Stomach (tissue), 9 donors: ENCODE results near the gene HSPA12A. TPM values are rescaled to one million over a fixed set of nuclear protein-coding genes. Genes with fewer than 3 reads are reported as not detected.

Source experiments
- DNase-seq, 2 donors: peaks; one replicate each; pipeline versions ENCODE4 v3.0.0 to v3.0.0-alpha.2; 2013 to 2019
- H3K27ac ChIP-seq, 5 donors: fragments of 200-600 bp in 4 of 5; sonication (generic) in 4 of 5; one replicate each; pipeline ENCODE4 v1.5.1; 2013 to 2019; ENCODE audit warnings: mild to moderate bottlenecking in 1 of 5, moderate library complexity in 1 of 5
- H3K27me3 ChIP-seq, 3 donors: fragments of 200-600 bp; sonication (generic); one replicate each; pipeline ENCODE4 v1.5.1; 2017 to 2019; ENCODE audit warnings: mixed run types in 1 of 3
- H3K36me3 ChIP-seq, 4 donors: fragments of 200-600 bp; sonication (generic); 1 replicate in 3 of 4; 2 replicates in 1 of 4; pipeline ENCODE4 v1.5.1; 2016 to 2019
- H3K4me1 ChIP-seq, 4 donors: fragments of 200-600 bp; sonication (generic); one replicate each; pipeline ENCODE4 v1.5.1; 2016 to 2019
- H3K4me3 ChIP-seq, 4 donors: fragments of 200-600 bp; sonication (generic) in 3 of 4; one replicate each; pipeline ENCODE4 v1.5.1; 2016 to 2019; ENCODE audit warnings: mild to moderate bottlenecking in 1 of 4
- H3K9me3 ChIP-seq, 4 donors: fragments of 200-600 bp; sonication (generic); one replicate each; pipeline ENCODE4 v1.5.1; 2016 to 2019
- EP300 ChIP-seq: sonication (generic); formaldehyde crosslinking; IDR thresholded peaks from one replicate; pipeline ENCODE4 v1.6.1; 2017; ENCODE audit warnings: antibody characterized with exemption
- POLR2A ChIP-seq, 4 donors: fragments of 450-650 bp; IDR thresholded peaks; one replicate each; pipeline ENCODE4 v1.6.1; 2016; ENCODE audit warnings: antibody characterized with exemption in 4 of 4, control low read depth in 2 of 4, mild to moderate bottlenecking in 1 of 4, moderate library complexity in 1 of 4
- POLR2AphosphoS5 ChIP-seq, 3 donors: sonication (generic); formaldehyde crosslinking; IDR thresholded peaks; one replicate each; pipeline ENCODE4 v1.6.1; 2016; ENCODE audit warnings: antibody characterized with exemption in 3 of 3
- WGBS, 5 donors: extraction: QIAGEN DNeasy Blood & Tissue Kit in 3 of 5; methylation state at CpG; one replicate each; pipeline versions ENCODE4 v1.1.5 to v1.1.7; 2013 to 2018; 5-methylcytosine and 5-hydroxymethylcytosine counted together
- intact Hi-C: fragments of 100-400 bp; cut with DNase I; formaldehyde crosslinking; loops from one replicate; pipeline ENCODE4 v1.15.1; 2023; ENCODE audit warnings: low total_unique reads
- polyA plus RNA-seq, 3 donors: library from polyadenylated mRNA; stranded (reverse); fragments of 200-250 nt; gene quantifications; one replicate each; pipeline ENCODE4 v1.2.3, GENCODE V29; 2013
- total RNA-seq, 5 donors: library from RNA; depleted of rRNA; stranded (reverse); fragments of >200 nt; gene quantifications; one replicate each; pipeline versions ENCODE4 v1.1.0 to v1.2.3, GENCODE V29; 2014 to 2016
- TF ChIP-seq, protein P1 (sequence below), 7 experiments: fragments of 450-650 bp in 4 of 7; fragments of 200-600 bp in 3 of 7; sonication (generic) in 3 of 7; IDR thresholded peaks; one replicate each; pipeline ENCODE4 v1.5.1; 2016 to 2019; ENCODE audit warnings: antibody characterized with exemption in 7 of 7, control low read depth in 2 of 7, mild to moderate bottlenecking in 1 of 7
- donor health status: healthy with polysubstance abuse.
- donor health status: Bipolar disorder and iron deficiency.
- donor health status: healthy.

The HSPA12A gene
- total and polyA plus RNA-seq, 8 donors: 2.0 to 25.5 (median 4.1) TPM

DNA sequence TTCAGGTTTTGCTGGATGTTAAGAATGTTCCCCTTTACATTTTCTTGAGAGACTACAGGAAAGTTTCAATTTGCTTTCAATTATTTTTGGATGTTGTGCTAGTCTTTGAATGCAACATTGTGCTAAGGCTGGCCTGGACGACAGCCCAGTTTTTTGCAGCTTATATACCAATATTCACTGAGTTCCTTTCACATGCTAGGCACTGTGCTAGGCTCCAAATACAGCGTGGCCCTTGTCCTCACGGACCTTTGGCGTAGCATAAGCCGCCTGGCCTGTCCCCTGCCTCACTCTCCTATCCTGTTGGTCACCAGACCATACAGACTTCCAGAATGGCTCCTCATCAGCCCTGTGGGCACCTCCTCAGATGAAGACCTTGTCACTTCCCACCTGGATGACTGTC is 19.5 kb upstream of the HSPA12A start:
- Histone ChIP-seq H3K4me1 (no peaks in the 10 kb centered on the region), H3K27ac (no peak overlapping the region), H3K27me3 (peaks cover 0 to 16% (median 0%) of the 10 kb centered on the region in 3 donors), H3K9me3 (peaks cover 0 to 5% (median 4%) of the 10 kb centered on the region in 4 donors), H3K36me3 (no peaks in the 10 kb centered on the region), H3K4me3 (no peak overlapping the region)
- 74 to 84% (median 81%) methylated on average over 5 of the region's 5 CpGs for WGBS, 5 donors
- DNase-seq: no peak
- intact Hi-C loops: no loop called here
- no peak for TF ChIP-seq POLR2A (IDR thresholded peaks at IDR 0.05)

DNA sequence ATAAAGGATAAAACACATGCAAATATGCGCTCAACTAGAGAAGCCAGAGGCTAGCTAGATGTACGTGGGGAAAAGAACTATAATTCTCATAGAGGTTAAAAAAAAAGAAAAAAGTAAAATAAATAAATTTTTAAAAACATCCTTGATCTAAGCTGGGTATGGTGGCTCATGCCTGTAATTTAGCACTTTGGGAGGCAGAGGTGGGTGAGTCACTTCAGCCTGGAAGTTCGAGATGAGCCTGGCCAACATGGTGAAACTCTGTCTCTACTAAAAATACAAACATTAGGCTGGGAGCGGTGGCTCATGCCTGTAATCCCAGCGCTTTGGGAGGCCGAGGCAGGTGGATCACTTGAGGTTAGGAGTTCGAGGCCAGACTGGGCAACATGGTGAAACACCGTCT is 18.6 kb upstream of the HSPA12A start:
- no peak overlapping the region for H3K27ac ChIP-seq
- H3K4me1 ChIP-seq: peaks cover 0 to 6% (median 0%) of the 10 kb centered on the region in 4 donors
- intact Hi-C loops: no loop called here
- H3K4me3 ChIP-seq: no peak overlapping the region
- peaks cover 0 to 5% (median 4%) of the 10 kb centered on the region in 4 donors for H3K9me3 ChIP-seq
- no peak for DNase-seq
- no peak for TF ChIP-seq POLR2AphosphoS5 (IDR thresholded peaks at IDR 0.05)
- peaks cover 0 to 9% (median 0%) of the 10 kb centered on the region in 3 donors for H3K27me3 ChIP-seq
- 64 to 83% (median 76%) methylated on average over 8 of the region's 8 CpGs for WGBS, 5 donors
- no peaks in the 10 kb centered on the region for H3K36me3 ChIP-seq

DNA sequence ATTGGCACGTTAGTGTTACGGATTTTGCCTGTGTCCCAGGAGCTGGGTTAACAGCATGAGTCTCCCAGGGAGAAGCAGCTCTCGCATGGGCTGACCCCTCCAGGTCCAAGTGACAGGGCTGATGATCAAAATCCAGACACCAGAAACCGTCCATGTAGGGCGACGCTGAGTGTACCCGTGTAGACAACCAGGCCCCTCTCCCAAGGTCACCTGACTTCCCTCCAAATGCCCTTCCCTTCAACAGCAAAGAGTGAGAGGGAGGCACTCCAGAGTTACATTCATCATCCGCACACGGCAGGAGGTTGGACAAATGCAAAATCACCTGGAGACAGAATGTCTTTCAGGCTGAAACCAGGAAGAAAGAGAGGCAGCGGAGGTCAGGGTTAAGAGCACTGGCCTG is 14.9 kb upstream of the HSPA12A start:
- no peaks in the 10 kb centered on the region for H3K9me3 ChIP-seq
- TF ChIP-seq, protein P1, sequence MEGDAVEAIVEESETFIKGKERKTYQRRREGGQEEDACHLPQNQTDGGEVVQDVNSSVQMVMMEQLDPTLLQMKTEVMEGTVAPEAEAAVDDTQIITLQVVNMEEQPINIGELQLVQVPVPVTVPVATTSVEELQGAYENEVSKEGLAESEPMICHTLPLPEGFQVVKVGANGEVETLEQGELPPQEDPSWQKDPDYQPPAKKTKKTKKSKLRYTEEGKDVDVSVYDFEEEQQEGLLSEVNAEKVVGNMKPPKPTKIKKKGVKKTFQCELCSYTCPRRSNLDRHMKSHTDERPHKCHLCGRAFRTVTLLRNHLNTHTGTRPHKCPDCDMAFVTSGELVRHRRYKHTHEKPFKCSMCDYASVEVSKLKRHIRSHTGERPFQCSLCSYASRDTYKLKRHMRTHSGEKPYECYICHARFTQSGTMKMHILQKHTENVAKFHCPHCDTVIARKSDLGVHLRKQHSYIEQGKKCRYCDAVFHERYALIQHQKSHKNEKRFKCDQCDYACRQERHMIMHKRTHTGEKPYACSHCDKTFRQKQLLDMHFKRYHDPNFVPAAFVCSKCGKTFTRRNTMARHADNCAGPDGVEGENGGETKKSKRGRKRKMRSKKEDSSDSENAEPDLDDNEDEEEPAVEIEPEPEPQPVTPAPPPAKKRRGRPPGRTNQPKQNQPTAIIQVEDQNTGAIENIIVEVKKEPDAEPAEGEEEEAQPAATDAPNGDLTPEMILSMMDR (IDR thresholded peaks at IDR 0.05): no peak
- TF ChIP-seq EP300 (no peak), POLR2A (IDR thresholded peaks at IDR 0.05) (no peak), POLR2AphosphoS5 (IDR thresholded peaks at IDR 0.05) (no peak)
- H3K4me3 ChIP-seq: no peak overlapping the region
- H3K27ac ChIP-seq: no peak overlapping the region
- intact Hi-C loops: no loop called here
- 80 to 88% (median 84%) methylated on average over 10 of the region's 10 CpGs for WGBS, 5 donors
- no peaks in the 10 kb centered on the region for H3K36me3 ChIP-seq
- peaks cover 0 to 11% (median 0%) of the 10 kb centered on the region in 4 donors for H3K4me1 ChIP-seq
- no peak for DNase-seq
- no peaks in the 10 kb centered on the region for H3K27me3 ChIP-seq

DNA sequence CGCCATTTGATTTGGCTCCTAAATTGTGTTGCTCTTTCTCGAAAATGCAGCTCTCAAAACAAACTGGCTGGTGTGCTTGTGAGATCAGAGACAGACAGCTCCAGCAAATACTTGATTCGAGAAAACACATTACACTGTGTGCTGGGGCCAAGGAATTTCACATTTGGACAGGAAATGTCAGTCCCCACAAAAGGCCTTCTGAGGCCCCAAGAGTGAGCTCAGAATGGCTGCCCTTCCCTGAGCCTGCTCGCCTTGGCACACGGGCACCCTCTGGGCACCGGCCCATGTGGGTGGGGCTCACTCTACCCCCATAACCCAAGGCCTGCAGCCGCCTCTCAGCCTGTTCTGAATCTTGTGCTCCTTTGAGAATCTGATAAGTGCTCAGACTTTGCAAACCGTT is 13.9 kb upstream of the HSPA12A start:
- Histone ChIP-seq H3K9me3 (no peaks in the 10 kb centered on the region), H3K27me3 (no peaks in the 10 kb centered on the region), H3K27ac (peak overlapping the region in 1 of 5 donors; percentile 25), H3K4me3 (no peak overlapping the region), H3K4me1 (peaks cover 0 to 11% (median 0%) of the 10 kb centered on the region in 4 donors), H3K36me3 (no peaks in the 10 kb centered on the region)
- 41 to 53% (median 44%) methylated on average over 8 of the region's 8 CpGs for WGBS, 5 donors
- DNase-seq: peak in 1 of 2 donors; percentile 62
- intact Hi-C loops: no loop called here
- TF ChIP-seq POLR2A (IDR thresholded peaks at IDR 0.05) (no peak), POLR2AphosphoS5 (IDR thresholded peaks at IDR 0.05) (no peak), EP300 (no peak)
- TF ChIP-seq, protein P1 (IDR thresholded peaks at IDR 0.05): no peak

DNA sequence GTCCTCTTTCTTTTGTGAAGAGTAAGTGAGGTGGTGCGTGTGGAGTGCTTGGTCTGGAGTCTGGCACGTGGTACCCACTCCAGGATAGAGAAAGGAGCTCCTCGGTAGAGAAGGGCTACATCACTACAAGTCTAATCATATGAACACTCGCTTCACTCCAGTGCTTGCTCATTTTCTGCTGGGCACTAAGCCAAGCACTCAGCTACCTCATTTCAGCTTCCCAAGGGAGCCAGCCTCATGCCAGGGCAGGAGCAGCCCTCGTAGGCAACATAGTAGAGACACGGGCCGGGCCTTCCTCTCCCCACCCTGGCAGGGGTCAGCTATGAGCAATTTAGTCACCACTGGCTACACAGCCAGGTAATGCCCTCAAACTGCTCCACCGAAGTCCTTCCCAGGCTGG is 11.4 kb upstream of the HSPA12A start:
- Histone ChIP-seq H3K27ac (no peak overlapping the region), H3K4me3 (no peak overlapping the region), H3K27me3 (peaks cover 0 to 4% (median 0%) of the 10 kb centered on the region in 3 donors), H3K4me1 (peaks cover 0 to 11% (median 0%) of the 10 kb centered on the region in 4 donors), H3K9me3 (no peaks in the 10 kb centered on the region), H3K36me3 (no peaks in the 10 kb centered on the region)
- 49 to 64% (median 60%) methylated on average over 5 to 8 of the region's 8 CpGs for WGBS, 5 donors
- DNase-seq: no peak
- intact Hi-C loops: no loop called here
- TF ChIP-seq POLR2A (IDR thresholded peaks at IDR 0.05): no peak
- no peak for TF ChIP-seq EP300
- TF ChIP-seq POLR2AphosphoS5 (IDR thresholded peaks at IDR 0.05): no peak
- TF ChIP-seq, protein P1 (IDR thresholded peaks at IDR 0.05): no peak
